Measurements from ENCODE around the gene ARHGAP10.
"Not testable (repeated sequence)": the region's sequence is repeated elsewhere in the genome, so short reads cannot be mapped to it uniquely, and the experiment has no call there.

The ARHGAP10 gene

GRCh38 chr4:148074462-148074861 is 342.6 kb downstream of the ARHGAP10 start:
- no peak for DNase-seq

- no peak for DNase-seq
Measured at GRCh38 chr4:148075438-148075837, 343.6 kb downstream of the ARHGAP10 start.

DNA sequence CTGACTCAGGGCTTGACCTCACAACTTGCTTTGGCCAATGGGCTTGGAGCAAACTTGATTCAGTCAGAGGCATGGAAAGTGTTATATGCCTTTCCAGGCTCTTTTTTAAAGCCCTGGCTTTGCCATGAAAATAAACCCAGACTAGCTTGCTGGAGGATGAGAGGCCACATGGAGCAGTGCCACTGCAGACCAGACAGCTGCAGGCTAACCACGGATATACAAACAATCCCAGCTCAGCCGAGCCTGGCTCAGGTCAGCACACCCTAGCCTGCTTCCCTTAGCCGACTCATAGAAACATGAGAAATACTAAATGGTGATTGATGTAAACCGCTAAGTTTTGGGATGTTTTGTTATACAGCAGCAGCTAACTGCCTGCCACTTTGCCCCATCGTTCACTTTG is 345.1 kb downstream of the ARHGAP10 start:
- DNase-seq = no peak

- no peak for DNase-seq
Measured at GRCh38 chr4:148077581-148077980, 345.7 kb downstream of the ARHGAP10 start.

- DNase-seq = no peak
Measured at GRCh38 chr4:148078061-148078460, 346.2 kb downstream of the ARHGAP10 start.

GRCh38 chr4:148079961-148080360 is 348.1 kb downstream of the ARHGAP10 start:
- DNase-seq = no peak

GRCh38 chr4:148081267-148081666 is 349.4 kb downstream of the ARHGAP10 start:
- DNase-seq = no peak

DNA sequence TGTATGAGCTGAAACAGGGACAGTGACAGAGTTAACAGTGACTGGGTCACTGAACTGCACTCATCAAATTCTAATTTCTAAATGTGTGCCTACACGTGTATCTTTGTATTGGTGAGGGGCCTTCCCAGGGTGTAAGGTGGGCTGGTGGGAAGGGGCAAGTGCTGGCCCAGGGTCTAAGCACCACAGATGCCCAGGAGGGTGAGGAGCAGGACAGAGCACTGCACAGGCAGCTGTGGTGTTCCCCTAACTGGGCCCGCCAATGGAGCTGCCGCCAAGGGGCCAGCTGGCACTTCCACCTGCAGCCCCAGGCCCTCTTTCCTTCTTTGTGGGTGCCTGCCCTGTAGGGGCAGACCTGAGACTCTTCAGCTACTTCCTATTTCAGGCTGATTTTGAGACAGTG is 349.9 kb downstream of the ARHGAP10 start:
- no peak for DNase-seq

- DNase-seq = not testable (repeated sequence)
Measured at GRCh38 chr4:148083073-148083472, 351.2 kb downstream of the ARHGAP10 start.

GRCh38 chr4:148089624-148090023 is 357.7 kb downstream of the ARHGAP10 start:
- DNase-seq = no peak

GRCh38 chr4:148090029-148090428 is 358.1 kb downstream of the ARHGAP10 start:
- no peak for DNase-seq

GRCh38 chr4:148090503-148091476 is 358.9 kb downstream of the ARHGAP10 start:
- no peak for DNase-seq

- no peak for DNase-seq
Measured at GRCh38 chr4:148091896-148092295, 360.0 kb downstream of the ARHGAP10 start.

- DNase-seq = no peak
Measured at GRCh38 chr4:148092316-148093014, 360.6 kb downstream of the ARHGAP10 start.

DNA sequence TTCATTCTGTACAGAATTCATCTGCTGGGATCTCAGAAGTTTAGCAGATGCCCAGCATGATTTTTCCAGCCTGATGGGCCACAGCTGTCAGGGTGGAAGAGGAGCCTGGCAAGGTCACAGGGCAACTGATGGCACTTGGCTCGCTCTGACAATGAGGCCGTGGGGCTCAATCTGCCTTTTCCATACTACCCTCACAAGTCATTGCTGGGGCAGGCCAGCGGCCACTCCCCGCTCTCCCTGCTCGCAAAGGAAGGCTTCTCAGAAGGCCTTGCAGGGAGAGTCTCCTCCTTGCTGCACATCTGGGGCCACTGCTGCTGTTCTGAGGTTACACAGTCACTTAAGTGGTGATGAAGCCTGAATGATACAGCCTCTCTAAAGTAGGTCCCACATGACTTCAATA is 361.2 kb downstream of the ARHGAP10 start:
- DNase-seq = no peak

- no peak for DNase-seq
Measured at GRCh38 chr4:148094149-148094548, 362.3 kb downstream of the ARHGAP10 start.

DNA sequence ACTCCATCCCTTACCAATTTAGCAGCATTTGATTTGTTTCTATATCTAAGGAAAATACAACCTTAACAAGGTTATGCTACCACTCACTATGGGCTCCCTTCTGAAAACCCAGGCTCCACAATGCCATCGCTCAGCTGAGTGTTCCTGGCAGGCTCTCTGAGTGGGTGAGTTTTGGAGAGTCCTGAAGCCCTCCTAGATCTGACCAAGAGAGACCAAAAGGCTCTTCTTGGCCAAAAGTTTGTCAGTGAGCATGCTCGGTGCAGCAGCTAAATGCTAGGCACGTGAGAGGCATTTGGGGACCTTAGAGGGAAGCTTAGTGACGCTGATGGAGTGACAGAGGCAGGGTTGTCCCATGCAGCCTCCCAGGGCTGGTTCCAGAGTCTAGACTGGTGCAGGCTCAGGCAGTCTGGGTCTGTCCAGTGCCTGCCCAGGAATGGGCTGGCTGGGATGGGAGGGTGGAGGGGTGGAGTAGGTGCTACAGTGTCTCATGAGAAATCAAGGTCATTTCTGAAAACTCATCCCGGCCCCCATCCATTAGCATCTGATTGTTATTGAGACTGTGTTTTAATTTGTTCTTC is 363.5 kb downstream of the ARHGAP10 start:
- no peak for DNase-seq

DNA sequence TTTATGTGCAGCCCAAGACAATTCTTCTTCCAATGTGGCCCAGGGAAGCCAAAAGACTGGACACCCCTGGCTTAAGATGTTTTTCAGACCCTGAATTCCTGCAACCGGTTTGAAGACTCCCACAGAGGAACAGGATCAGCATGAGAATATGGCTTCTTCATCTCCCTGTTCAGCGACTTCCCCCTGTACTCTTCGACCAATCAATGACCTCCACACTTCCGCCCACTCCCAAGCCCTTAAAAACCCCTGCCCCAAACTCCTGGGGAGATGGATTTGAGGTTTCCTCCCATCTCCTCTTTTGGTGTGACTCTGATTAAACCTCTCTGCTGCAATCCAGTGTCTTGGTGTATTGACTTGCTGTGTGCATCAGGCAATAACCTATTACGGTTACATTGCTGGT is 365.9 kb downstream of the ARHGAP10 start:
- DNase-seq = no peak

DNA sequence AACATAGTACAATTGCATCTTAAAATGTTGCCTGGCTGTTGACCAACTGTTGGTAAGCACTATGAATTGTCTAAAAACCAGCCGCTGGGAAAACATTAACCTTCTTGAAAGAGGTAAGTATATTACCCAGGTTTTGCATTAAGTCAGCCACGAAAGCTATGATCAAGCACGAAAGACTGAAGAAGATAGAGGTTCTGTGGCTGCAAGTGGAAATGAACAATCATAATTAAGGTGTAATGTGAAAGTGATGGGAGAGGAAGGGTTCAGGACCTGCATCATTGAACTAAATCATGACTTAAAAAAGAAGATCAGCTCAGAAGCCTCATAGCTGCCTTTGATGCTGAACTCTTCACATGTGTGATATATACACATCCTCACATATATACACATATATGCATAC is 369.3 kb downstream of the ARHGAP10 start:
- DNase-seq = no peak

DNA sequence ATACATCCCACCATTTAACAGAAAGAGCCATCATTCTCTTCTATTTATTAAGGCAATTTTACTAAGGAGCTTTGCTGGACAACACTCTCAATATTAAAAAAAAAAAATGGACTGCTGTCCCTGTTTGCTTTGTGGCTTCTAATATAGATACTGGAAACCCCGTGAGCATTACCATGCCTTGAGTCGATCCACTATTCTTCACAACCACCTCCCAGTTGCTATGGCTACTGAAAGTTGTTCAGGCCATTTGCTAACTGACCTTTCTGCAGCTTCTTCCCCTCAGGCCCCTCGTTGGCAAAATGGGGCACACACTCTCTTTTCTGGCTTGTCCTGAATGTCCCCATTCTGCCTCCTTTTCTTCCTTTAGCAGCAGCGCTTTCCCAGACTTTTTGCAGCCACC is 369.9 kb downstream of the ARHGAP10 start:
- DNase-seq = no peak

GRCh38 chr4:148103597-148104355 is 371.9 kb downstream of the ARHGAP10 start:
- no peak for DNase-seq

GRCh38 chr4:148108766-148109165 is 376.9 kb downstream of the ARHGAP10 start:
- no peak for DNase-seq

GRCh38 chr4:148109216-148109615 is 377.3 kb downstream of the ARHGAP10 start:
- no peak for DNase-seq

Data from midbrain (tissue), 1 donor.